A549 treated with GW870086 at 1 μM for 4 hours (cell line): ENCODE data around the gene ZNF786. TPM values are rescaled to one million over a fixed set of nuclear protein-coding genes. Genes with fewer than 3 reads are reported as not detected.

Experiments used
- total RNA-seq: library from RNA; stranded (reverse); fragments of 200-300 nt; extraction: Qiagen RNA extraction; gene quantifications from 5 replicates; pipeline ENCODE4 v1.2.3, GENCODE V29; 2022; ENCODE audit warnings: low read depth

ZNF786 gene, protein sequence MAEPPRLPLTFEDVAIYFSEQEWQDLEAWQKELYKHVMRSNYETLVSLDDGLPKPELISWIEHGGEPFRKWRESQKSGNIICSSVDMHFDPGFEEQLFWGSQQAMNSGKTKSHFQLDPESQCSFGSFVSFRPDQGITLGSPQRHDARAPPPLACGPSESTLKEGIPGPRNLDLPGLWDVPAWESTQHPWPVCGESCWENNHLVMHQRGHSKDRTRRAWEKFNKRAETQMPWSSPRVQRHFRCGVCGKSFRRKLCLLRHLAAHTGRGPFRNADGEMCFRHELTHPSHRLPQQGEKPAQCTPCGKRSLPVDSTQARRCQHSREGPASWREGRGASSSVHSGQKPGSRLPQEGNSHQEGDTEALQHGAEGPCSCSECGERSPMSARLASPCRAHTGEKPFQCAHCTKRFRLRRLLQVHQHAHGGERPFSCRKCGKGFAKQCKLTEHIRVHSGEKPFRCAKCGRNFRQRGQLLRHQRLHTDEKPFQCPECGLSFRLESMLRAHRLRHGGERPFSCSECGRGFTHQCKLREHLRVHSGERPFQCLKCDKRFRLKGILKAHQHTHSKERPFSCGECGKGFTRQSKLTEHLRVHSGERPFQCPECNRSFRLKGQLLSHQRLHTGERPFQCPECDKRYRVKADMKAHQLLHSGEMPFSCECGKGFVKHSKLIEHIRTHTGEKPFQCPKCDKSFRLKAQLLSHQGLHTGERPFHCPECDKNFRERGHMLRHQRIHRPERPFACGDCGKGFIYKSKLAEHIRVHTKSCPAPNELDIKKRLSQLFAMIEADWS
- 5.5 to 6.4 TPM (median 6.1 TPM) in 5 replicates for total RNA-seq

DNA sequence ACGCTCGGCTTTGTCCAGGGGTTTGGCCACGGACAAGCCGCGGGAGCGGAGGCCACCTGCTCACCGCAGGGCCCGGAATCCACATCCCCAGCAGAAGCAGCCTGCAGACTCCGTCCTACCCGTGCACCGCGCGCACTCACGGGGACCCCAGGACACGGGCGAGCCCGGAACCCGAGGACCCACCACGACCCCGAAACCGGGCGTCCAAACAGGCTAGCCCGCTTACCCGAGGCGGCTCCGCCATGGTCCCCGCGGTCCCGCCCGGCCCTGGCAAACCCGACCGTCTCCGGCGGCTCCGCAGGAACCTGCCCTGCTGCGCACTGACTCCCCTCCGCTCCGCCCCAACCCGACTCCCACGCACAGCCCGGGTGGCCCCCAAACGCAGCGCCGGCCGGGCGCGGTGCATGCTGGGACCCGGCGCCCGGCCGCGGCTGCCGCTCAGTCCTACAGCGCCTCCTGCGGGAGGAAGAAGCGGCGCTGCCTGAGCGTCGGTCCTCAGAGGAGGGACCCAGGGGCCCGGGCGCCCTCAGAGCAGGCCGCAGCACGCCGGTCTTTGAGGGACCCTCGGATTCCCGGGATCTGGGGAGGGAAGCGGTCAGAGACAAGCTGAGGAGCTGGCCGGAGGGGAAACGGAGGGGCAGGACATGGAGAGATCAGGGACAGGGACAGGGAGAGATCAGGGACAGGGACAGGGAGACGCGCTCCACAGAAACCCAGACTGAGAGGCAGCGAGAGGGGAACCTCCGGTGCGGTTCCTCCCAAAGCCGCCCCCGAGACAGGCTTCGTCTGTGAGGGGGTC is at the start of gene ZNF786:
Gene ZNF786, minus strand, starts transcription at position 322 of the 799 bp plus-strand sequence. Its CDS starts 78 bp downstream, at position 244.

DNA sequence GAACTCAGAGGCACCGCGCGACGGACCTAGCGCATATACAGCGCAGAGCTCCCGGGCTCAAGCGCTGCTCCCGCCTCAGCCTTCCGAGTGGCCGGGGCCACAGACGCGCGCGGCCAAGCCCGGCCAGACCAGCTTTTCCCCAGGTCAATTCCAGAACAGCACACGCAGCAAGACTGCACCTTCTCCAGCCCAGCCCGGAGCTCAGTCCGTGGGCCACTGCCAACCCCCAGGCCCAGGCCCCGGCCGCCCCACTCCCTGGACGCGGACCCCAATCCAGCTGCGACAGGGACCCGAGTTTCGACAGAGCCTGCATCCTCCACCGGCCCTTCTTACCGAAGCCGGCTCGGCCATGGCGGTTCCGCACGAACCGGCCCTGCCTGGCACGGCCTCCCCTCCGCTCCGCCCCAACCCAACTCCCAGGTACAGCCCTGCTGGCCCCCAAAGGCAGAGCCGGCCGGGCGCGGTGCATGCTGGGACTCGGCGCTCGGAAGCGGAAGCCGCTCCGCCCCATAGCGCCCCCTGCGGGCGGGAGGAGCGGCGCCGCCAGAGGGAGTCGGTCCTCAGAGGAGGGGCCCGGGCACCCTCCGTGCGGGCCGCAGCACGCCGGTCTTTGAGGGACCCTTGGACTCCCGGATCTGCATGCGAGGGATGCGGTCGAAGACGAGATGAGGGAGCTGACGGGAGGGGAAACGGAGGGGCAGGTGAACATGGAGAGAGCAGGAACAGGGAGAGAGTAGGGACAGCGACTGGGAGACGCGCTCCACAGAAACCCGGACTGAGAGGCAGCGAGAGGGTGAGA is 35.5 kb upstream of the ZNF786 start, which contains the start of gene ZNF425:
Gene ZNF425, minus strand, starts transcription at position 462 of the 799 bp plus-strand sequence. Its CDS starts 111 bp downstream, at position 351.

DNA sequence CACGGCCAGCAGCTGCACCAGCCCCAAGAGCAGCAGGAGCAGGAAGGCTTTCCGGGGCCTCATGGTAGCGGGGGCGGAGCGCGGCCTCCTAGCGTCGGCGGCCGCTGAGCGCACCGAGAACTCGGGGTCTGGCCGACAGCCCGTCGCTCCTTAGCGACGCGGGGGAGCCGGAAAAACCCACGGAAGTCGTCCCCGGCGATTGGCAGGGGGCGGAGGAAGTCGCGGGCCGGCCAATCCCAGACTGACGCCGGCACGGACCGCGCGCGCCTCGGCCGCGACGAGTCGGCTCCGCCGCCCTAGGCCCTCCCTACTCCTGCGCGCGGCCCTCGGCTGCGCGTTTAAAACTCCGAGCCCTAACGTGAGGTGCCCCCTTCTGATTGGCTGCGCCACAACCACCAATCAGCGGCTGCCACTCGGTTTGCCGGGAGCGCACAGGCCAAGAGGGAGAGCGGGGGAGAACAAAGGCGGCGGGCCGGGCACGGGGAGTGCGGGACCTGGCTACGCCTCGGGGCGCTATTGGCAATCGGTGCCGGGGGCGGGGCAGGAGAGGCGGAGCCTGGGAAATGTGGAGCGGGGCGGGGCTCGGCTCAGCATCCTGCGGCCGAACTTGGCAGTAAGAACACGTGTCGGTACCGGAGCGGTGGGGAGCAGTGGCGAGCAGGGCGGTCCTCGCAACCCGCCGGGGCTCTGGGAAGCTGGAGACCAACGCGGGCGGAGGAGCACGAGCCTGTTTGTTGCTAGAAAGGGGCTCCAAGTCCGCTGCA is 62.0 kb downstream of the ZNF786 start, which contains the start of gene PDIA4:
Gene PDIA4, minus strand, starts transcription at position 160 of the 764 bp plus-strand sequence. Its CDS starts 97 bp downstream, at position 63.

Other genes with a start within 250 kb of the ZNF786 start
- 19.1 to 22.7 TPM (median 21.7 TPM) in 5 replicates for gene EZH2, start 206.4 kb downstream of the ZNF786 start, total RNA-seq
- 170 to 188 TPM (median 178 TPM) in 5 replicates for gene PDIA4, start 62.2 kb downstream of the ZNF786 start, total RNA-seq
- 1.0 to 1.7 TPM (median 1.4 TPM) in 5 replicates for gene ZNF425, start 35.6 kb upstream of the ZNF786 start, total RNA-seq
- 8.0 to 10.2 TPM (median 9.7 TPM) in 5 replicates for gene ZNF398, start 56.7 kb upstream of the ZNF786 start, total RNA-seq
- gene ZNF282, start 104.8 kb upstream of the ZNF786 start, total RNA-seq, result 17.0 to 24.9 TPM (median 24.6 TPM) in 5 replicates
- 10.7 to 12.2 TPM (median 10.9 TPM) in 5 replicates for gene ZNF212, start 148.9 kb upstream of the ZNF786 start, total RNA-seq
- 4.7 to 6.9 TPM (median 5.7 TPM) in 5 replicates for gene ZNF783, start 171.5 kb upstream of the ZNF786 start, total RNA-seq